ENCODE data around the gene GET4.
A peak's percentile ranks its signal among the peaks of the same experiment; 100 is the strongest.

GET4 gene

GRCh38 chr7:900331-901040 lies 24.1 kb downstream of the GET4 start:
- DNase-seq, result no peak

- DNase-seq, result no peak
These were observed 24.7 kb downstream of the GET4 start for GRCh38 chr7:901041-901387.

- peak; percentile 28 to 31 for DNase-seq
These were observed 25.2 kb downstream of the GET4 start for GRCh38 chr7:901388-902154.

GRCh38 chr7:902996-903395 lies 26.6 kb downstream of the GET4 start:
- DNase-seq, result no peak

GRCh38 chr7:903921-904755 lies 27.8 kb downstream of the GET4 start:
- no peak for DNase-seq

GRCh38 chr7:904847-905246 lies 28.5 kb downstream of the GET4 start:
- no peak for DNase-seq

- no peak for DNase-seq
These were observed 30.4 kb downstream of the GET4 start for GRCh38 chr7:906776-907157.

- DNase-seq, result peak in 1 of 2 experiments; percentile 2
These were observed 31.0 kb downstream of the GET4 start for GRCh38 chr7:907158-907980.

GRCh38 chr7:908159-908581 lies 31.8 kb downstream of the GET4 start:
- no peak for DNase-seq

- DNase-seq, result peak; percentile 27 to 36
These were observed 32.4 kb downstream of the GET4 start for GRCh38 chr7:908591-909357.

GRCh38 chr7:909358-910329 lies 33.3 kb downstream of the GET4 start:
- DNase-seq, result peak; percentile 26 to 34

- DNase-seq, result no peak
These were observed 34.1 kb downstream of the GET4 start for GRCh38 chr7:910441-910861.

GRCh38 chr7:910931-911431 lies 34.6 kb downstream of the GET4 start:
- DNase-seq, result no peak

- DNase-seq, result no peak
These were observed 35.6 kb downstream of the GET4 start for GRCh38 chr7:911791-912480.

- DNase-seq, result no peak
These were observed 37.6 kb downstream of the GET4 start for GRCh38 chr7:913736-914520.

GRCh38 chr7:914521-915194 lies 38.3 kb downstream of the GET4 start:
- DNase-seq, result no peak

- DNase-seq, result no peak
These were observed 39.2 kb downstream of the GET4 start for GRCh38 chr7:915291-916218.
